HG03045 (cell line): ENCODE measurements around the gene CSRP2.

Experiments
- ATAC-seq: cut with Tn5 transposase; IDR thresholded peaks from one replicate; pipeline ENCODE4 v1.9.1; 2021; ENCODE audit warnings: mild to moderate bottlenecking, moderate library complexity; ENCODE audit not compliant: unreplicated experiment

Gene CSRP2

GRCh38 chr12:76863837-76864236 lies 15.0 kb downstream of the CSRP2 start:
- no peak for ATAC-seq

GRCh38 chr12:76863005-76863670 lies 15.7 kb downstream of the CSRP2 start:
- no peak for ATAC-seq

- ATAC-seq: no peak
These were observed 18.6 kb downstream of the CSRP2 start for GRCh38 chr12:76860256-76860655.

- no peak for ATAC-seq
These were observed 19.2 kb downstream of the CSRP2 start for GRCh38 chr12:76859611-76860010.

- no peak for ATAC-seq
These were observed 22.7 kb downstream of the CSRP2 start for GRCh38 chr12:76856018-76856644.

- no peak for ATAC-seq
These were observed 23.5 kb downstream of the CSRP2 start for GRCh38 chr12:76855271-76855670.

- ATAC-seq: no peak
These were observed 26.7 kb downstream of the CSRP2 start for GRCh38 chr12:76852106-76852505.

- ATAC-seq: no peak
These were observed 30.7 kb downstream of the CSRP2 start for GRCh38 chr12:76848132-76848531.

GRCh38 chr12:76847260-76847659 lies 31.6 kb downstream of the CSRP2 start:
- no peak for ATAC-seq

- ATAC-seq: no peak
These were observed 42.2 kb downstream of the CSRP2 start for GRCh38 chr12:76836633-76837032.

- no peak for ATAC-seq
These were observed 48.4 kb downstream of the CSRP2 start for GRCh38 chr12:76830436-76830835.

GRCh38 chr12:76820888-76821482 lies 57.8 kb downstream of the CSRP2 start:
- ATAC-seq: no peak

- no peak for ATAC-seq
These were observed 64.8 kb downstream of the CSRP2 start for GRCh38 chr12:76813972-76814371.

- ATAC-seq: no peak
These were observed 65.6 kb downstream of the CSRP2 start for GRCh38 chr12:76813265-76813664.

- ATAC-seq: no peak
These were observed 66.8 kb downstream of the CSRP2 start for GRCh38 chr12:76811976-76812375.

- no peak for ATAC-seq
These were observed 68.0 kb downstream of the CSRP2 start for GRCh38 chr12:76810671-76811419.
